Erythroblast (primary cell): ENCODE measurements around the gene ZNF740.

Source experiments
- GATA1 ChIP-seq: IDR thresholded peaks from 2 replicates; pipeline ENCODE4 v1.6.1; 2011; ENCODE audit warnings: low read depth, mild to moderate bottlenecking, control low read depth, low read length, moderate library complexity
- POLR2A ChIP-seq: IDR thresholded peaks from 2 replicates; pipeline ENCODE4 v1.6.1; 2011; ENCODE audit warnings: mild to moderate bottlenecking, low read length

GRCh38 chr12:53169644-53170043 lies 10.9 kb upstream of the ZNF740 start:
- no peak for TF ChIP-seq POLR2A
- no peak for TF ChIP-seq GATA1
